HG03103 (cell line): ENCODE data around the gene CSNK1D.
A peak's percentile ranks its signal among the peaks of the same experiment; 100 is the strongest.

Experiments
- ATAC-seq: cut with Tn5 transposase; IDR thresholded peaks from one replicate; pipeline ENCODE4 v1.9.1; 2021; ENCODE audit warnings: low read depth; ENCODE audit not compliant: unreplicated experiment

CSNK1D gene

DNA sequence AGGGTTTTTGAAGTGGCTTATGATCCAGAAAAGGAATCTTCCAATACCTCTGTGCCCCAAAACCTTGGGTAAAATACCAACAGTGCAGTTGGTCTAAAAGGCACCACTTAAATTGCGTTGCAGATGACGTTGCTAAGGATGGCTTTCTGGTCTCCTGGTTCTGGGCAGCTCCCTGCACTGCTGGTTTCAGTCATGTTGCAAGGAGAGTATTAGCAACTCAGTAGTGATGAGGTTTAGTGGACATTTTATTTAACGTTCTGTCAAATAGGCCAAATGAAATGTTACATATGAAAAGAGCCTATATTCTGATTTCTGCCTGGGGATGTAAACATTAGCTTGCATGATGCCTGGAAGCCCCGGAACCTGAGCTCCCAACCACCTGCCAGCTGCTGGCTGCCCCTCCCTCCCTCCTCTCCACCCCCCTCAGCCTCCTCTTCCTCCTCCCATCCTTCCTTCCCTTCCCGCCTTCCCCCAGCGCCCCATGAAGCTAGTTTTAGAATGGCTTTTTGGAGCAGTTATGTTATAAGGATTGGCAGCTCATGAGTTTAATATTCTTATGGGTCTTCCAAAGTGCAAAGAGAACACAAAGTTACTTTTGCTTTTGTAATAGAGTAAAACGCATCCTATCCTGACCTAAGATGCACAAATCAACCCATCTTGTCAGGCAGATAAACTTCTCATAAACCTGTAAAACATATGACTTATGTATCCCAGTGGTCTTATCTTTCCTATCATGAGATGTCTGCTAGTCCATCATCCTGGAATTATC is 23.2 kb upstream of the CSNK1D start:
- ATAC-seq, result no peak

GRCh38 chr17:82295472-82295814 is 21.9 kb upstream of the CSNK1D start:
- ATAC-seq, result no peak

DNA sequence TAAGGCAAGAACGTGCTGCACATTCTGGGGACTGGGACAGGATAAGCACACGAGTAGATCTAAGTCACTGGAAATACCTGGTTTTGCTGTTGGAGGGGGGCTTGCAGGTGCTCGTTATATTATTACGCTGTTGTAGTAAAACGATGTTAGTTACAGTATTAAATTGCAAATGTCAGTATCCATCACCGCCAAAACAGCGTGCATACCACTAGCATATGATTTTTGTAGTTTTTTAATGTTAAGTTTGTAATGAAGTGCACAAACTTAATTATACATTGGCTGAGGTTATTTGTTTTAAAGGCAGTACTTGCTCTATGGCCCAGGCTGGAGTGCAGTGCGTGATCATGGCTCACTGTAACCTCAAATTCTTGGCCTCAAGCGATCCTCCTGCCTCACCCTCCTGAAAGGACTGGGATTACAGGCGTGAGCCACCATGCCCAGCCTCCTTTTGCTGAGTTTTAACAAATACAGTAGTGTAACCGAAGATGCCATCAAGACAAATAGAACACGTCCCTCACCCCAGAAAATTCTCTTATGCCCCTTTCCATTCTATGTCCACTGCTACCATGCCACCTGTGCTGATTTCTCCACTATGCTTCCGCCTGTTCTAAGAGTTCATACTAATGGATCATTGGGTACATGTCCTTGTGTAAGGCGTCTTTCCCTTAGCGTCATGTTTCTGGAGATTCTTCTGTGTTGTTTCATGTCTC is 20.7 kb upstream of the CSNK1D start:
- no peak for ATAC-seq

GRCh38 chr17:82292251-82293154 is 19.0 kb upstream of the CSNK1D start:
- ATAC-seq, result peak; percentile 95

DNA sequence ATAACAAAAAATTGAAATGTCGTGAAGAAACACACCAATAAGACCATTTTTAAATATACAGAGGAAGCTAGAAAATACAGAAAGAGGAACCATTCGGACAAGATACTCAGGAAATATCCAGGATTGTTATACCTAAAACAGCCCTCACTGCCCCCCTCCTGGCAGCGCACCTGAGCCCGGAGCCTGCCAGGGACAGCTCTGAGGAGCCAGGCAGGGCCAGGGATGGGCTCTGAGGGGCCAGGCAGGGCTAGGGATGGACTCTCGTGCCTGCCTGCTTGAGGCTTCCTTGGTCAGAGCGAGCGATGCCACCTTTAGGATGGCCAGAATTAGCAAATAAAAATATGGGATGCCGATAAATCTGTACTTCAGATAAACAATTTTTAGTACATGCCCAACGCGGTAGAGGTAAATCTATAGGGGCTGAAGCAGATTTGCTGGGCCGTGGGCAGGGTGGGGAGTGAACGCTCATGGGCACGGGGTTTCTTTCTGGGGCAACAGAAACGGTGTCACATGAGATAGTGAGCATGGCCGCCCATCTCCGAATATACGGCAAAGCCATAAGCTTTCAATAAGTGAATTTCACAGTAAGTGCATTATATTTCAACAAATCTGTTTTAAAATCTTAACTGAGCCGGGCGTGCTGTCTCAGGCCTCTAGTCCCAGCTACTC is 18.2 kb upstream of the CSNK1D start:
- ATAC-seq, result no peak

- no peak for ATAC-seq
These were observed 14.6 kb upstream of the CSNK1D start for GRCh38 chr17:82287868-82288801.

DNA sequence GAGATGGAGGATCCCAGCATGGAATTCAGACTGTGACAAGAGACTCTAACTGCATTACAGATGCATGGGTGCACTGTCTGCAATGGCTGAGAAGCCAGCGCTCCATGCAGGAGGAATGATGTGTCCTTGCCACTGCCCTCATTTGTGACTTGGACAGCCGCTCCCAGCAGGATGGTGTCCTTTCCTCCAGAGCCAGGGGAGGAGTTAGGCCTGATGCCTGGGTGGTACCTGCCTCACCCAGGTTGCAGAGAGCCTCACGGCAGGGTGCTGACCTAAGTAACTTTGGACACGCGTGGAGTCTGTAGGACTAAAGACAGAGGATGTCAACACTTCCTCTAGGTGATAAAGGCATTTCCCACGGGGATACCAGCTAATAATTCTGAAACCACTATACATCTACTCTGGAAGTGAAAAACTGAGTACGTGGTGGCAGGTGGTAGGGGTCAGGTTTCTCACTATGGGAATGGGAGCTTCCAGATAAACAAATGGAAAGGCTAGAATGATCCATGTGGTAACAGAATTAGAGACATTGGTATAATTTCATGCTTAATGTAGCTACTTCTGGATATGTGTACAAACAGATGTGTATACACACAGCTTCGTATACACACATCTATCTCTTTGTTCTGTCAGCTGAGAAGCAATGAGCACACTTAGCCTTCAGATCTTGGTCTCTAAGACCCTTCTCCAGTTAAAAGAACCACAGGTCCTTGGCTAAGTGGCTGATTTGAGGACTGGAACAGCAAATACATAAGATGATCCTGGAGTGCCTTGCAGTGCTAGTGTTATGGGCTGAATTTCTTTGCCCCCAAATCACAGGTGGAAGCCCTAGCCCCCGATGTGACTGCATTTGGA is 13.7 kb upstream of the CSNK1D start:
- no peak for ATAC-seq

GRCh38 chr17:82285141-82285540 is 11.6 kb upstream of the CSNK1D start:
- no peak for ATAC-seq

GRCh38 chr17:82283208-82283749 is 9.8 kb upstream of the CSNK1D start:
- ATAC-seq, result no peak

DNA sequence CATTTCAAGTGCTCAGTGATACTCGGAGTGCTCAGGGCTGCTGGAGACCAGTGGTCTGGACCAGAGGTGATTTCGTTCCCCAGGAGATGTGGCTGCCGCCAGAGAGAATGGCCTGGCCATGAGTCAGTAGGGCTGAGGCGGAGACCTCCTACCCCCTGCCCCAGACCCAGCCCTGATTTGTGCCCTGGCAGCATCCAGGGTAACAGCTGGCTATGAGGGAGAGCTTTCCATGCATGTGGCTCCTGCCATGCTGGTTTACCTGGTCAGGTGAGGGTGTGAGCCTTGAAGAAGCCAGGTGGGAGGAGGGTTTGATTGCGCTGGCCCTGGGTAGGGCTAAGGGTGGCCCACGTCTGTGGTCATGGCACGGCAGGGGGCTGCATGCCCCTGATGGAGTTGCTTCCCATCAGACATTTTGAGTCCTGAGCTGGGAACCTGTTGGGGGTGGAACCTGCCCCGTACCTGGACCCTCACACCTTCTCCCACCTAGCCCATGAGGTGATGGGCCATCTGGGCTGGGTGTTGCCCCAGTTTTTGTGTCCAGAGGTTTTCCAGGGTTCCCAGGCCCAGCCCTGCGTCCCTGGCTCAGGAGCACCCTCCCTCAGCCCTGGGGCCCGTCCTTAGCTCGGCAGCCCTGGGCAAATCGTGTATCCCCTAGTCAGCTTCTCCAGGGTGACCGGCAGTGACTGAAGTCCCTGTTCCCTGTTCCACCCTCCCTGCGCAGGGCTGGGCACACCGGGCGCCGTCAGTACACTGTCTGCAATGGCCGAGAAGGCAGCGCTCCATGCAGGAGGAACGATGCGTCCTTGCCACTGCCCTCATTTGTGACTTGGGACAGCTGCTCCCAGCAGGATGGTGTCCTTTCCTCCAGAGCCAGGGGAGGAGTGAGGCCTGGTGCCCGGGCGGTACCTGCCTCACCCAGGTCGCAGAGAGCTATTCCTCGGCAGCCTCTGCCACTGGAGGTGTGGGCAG is 9.0 kb upstream of the CSNK1D start:
- ATAC-seq, result no peak

DNA sequence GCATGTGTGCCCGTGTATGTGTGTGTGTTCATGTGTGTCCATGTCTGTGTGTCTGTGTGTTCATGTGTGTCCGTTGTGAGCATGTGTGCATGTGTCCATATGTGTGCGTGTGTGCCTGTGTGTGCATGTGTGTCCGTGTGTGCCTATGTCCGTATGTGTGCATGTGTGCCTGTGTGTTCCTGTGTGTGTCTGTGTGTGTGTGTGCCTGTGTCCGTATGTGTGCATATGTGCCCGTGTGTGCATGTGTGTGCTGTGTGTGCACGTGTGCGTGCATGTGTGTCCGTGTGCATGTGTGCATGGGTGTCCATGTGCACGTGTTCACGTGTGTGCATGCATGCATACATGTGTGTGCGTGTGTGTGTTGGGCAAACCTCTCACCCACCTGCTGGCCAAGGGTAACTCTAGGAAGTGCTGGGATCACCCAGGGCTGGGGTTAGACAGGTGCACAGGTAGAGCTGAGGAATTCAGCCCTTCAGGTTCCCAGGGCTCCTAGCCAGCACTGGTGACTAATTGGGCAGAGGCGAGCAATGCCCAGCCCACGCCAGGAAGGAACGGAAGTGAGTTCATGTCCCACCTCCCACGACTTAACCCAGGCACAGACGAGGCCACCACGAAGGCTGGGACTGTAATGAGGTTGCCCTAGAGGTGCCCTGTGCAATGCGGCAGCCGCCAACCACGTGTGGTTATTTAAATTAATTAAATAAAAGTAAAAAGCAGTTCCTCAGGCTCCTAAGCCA is 8.2 kb upstream of the CSNK1D start:
- no peak for ATAC-seq

DNA sequence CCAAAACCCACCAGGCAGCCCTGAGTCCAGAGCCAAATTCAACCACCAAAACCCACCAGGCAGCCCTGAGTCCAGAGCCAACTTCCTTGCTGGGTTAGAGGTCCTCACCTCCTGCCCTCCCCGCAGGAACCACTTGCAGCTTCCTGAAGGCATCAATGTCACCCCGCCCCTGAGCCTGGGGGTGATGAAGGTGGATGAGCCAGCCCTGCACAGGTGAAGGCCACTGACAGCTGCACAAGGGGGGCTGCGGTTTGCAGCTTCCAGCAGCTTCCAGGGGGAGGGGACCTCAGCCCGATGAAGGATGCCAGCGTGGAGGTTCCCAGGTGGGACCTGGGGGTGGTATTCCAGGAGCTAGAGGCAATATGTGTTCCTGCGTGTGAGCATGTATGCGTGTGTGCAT is 7.6 kb upstream of the CSNK1D start:
- no peak for ATAC-seq

DNA sequence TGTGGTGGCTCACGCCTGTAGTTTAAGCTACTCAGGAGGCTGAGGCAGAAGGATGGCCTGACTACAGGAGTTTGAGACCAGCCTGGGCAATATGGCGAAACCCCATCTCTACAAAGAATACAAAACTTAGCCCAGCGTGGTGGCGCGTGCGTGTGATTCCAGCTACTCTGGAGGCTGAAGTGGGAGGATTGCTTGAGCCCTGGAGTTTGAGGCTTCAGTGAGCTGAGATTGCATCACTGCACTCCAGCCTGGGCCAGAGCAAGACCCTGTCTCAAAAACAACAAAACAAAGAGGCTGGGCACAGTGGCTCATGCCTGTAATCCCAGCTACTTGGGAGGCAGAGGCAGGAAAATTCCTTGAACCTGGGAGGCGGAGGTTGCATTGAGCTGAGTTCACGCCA is 7.0 kb upstream of the CSNK1D start:
- no peak for ATAC-seq

- ATAC-seq, result no peak
These were observed 5.4 kb upstream of the CSNK1D start for GRCh38 chr17:82278786-82279391.

- no peak for ATAC-seq
These were observed 4.8 kb upstream of the CSNK1D start for GRCh38 chr17:82278308-82278707.

DNA sequence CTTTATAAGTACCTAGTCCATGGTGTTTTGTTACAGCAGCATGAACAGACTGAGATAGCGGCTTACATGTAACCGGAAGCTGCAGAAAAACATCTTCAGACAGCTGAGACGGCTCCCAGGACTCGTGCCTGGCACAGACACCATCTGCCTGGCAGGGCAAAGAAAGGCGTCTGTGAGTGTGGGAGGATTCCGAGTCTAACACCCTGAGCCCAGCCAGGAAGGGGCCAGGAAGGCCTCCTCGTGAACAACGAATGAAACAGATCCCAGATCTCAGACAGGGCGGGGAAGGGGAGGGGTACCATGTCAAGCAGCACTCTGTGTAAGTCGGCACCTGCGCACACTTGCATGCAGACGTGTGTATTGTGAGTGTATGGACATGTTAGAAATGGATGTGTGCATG is 4.4 kb upstream of the CSNK1D start:
- ATAC-seq, result no peak
